Measurements from ENCODE around the gene TMEM154.

Gene TMEM154

DNA sequence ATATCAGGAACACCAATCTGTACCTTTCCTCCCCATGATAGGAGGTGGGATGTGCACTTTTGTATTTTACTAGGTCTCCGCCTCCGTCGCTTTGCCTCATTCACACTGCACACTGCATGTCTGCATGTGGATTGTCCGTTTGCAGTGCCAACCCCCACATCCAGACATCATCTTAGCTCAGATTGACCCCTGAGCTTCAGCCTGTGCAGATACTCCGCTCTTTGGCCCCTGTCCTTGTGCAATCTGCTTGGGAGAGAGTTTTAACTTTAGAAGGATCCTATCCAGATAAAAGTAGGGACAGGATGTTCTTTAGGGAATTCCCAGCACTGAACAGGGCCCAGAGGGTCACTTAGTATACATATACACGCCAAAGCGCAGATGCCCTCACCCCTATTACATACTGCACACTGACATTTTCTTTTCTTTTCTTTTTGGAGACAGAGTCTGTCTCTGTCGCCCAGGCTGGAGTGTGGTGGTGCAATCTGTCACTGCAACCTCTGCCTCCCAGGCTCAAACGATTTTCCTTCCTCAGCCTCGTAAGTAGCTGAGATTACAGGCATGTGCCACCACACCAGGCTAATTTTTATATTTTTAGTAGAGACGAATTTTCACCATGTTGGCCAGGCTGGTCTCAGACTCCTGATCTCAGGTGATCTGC is 100.6 kb downstream of the TMEM154 start:
- no peaks in the 10 kb centered on the region for H3K36me3 Mint-ChIP-seq (ENCODE audit: low read depth)
- H3K27ac Mint-ChIP-seq, result no peak overlapping the region
- H3K4me3 Mint-ChIP-seq, result no peak overlapping the region
- TF ChIP-seq, protein P1, sequence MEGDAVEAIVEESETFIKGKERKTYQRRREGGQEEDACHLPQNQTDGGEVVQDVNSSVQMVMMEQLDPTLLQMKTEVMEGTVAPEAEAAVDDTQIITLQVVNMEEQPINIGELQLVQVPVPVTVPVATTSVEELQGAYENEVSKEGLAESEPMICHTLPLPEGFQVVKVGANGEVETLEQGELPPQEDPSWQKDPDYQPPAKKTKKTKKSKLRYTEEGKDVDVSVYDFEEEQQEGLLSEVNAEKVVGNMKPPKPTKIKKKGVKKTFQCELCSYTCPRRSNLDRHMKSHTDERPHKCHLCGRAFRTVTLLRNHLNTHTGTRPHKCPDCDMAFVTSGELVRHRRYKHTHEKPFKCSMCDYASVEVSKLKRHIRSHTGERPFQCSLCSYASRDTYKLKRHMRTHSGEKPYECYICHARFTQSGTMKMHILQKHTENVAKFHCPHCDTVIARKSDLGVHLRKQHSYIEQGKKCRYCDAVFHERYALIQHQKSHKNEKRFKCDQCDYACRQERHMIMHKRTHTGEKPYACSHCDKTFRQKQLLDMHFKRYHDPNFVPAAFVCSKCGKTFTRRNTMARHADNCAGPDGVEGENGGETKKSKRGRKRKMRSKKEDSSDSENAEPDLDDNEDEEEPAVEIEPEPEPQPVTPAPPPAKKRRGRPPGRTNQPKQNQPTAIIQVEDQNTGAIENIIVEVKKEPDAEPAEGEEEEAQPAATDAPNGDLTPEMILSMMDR (IDR thresholded peaks at IDR 0.05; ENCODE audit: unreplicated experiment in 3 of 3), result no peak
- no peaks in the 10 kb centered on the region for H3K4me1 Mint-ChIP-seq
- peaks cover 17% of the 10 kb centered on the region for H3K27me3 Mint-ChIP-seq (ENCODE audit: low read depth)
- no peaks in the 10 kb centered on the region for H3K9me3 Mint-ChIP-seq

DNA sequence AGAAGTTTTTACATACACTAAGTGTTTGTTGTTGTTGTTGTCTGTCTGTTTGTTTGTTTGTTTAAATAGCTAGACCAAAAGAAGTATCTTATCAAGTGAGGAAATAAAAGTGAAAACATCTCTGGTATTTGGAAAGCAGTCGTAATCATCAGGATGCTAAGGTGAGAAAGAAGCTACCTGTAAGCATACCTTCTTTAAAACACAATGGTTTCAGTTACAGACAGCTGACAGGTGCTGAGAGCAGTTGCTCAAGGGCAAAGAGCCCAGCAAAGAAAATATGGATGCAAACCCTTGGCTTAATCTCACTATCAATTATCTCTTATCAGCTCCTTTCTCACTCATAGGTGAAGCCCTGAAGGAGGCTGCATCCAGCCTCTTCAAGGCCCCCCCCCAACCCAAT is 101.1 kb downstream of the TMEM154 start:
- no peaks in the 10 kb centered on the region for H3K36me3 Mint-ChIP-seq (ENCODE audit: low read depth)
- H3K4me3 Mint-ChIP-seq, result no peak overlapping the region
- H3K9me3 Mint-ChIP-seq, result no peaks in the 10 kb centered on the region
- H3K27ac Mint-ChIP-seq, result no peak overlapping the region
- H3K27me3 Mint-ChIP-seq (ENCODE audit: low read depth), result peaks cover 17% of the 10 kb centered on the region
- TF ChIP-seq, protein P1 (IDR thresholded peaks at IDR 0.05; ENCODE audit: unreplicated experiment in 3 of 3), result no peak
- no peaks in the 10 kb centered on the region for H3K4me1 Mint-ChIP-seq

DNA sequence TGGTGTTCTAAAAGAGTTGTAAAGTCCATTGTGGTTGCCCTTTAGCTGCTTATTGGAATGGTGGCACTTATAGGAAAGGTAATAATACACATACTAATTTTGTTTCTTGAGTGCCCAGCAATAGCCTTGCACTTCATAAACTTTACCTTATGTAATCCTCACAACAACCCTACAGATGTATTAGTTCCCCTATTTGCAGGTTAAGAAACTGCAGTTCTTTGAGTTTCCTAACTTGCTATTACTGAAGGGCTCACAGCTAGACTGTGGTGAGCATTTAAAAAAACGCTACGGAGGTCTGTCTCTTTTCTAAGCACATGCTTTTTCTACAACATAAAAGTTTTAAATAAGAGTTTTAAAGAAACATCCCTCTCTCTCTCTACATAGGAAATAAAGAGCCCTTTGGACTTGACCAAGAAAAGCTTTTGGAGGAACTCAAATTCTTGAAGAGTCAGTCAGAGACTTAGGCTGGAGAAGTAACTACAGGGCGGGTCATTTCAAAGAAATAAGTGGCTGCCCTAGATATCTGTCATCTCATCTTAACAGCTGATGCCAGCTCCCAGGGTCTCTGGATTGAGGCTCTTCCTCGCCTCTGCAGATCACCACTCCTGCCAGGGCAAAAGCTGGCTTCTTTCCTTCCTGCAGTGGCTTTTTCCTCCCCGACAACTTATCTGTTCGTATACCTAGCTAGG is 101.9 kb downstream of the TMEM154 start:
- Mint-ChIP-seq H3K4me1 (no peaks in the 10 kb centered on the region), H3K4me3 (no peak overlapping the region), H3K27me3 (ENCODE audit: low read depth) (peaks cover 17% of the 10 kb centered on the region), H3K27ac (no peak overlapping the region), H3K9me3 (no peaks in the 10 kb centered on the region), H3K36me3 (ENCODE audit: low read depth) (no peaks in the 10 kb centered on the region)
- TF ChIP-seq, protein P1 (IDR thresholded peaks at IDR 0.05; ENCODE audit: unreplicated experiment in 3 of 3), result no peak

DNA sequence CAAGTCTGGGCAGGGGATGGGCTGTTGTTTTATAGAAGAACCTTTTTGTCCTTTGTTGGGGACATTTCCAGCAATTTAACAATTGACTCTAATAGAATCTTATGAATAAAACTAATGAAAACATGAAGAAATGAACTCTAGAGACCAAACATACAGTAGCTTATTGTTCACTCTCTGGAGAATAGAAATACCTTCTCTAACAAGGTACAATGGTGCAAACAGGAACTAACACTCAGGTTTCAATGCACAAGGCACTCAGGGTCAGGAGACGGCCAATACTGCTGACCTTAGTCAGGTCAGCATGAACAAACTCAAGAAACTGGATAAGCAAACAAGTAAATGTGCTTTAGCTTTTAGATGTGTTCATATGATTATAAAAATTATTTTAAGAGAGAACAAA is 104.3 kb downstream of the TMEM154 start:
- no peak overlapping the region for H3K27ac Mint-ChIP-seq
- H3K4me1 Mint-ChIP-seq, result no peaks in the 10 kb centered on the region
- H3K36me3 Mint-ChIP-seq (ENCODE audit: low read depth), result no peaks in the 10 kb centered on the region
- no peak overlapping the region for H3K4me3 Mint-ChIP-seq
- peaks cover 10% of the 10 kb centered on the region for H3K27me3 Mint-ChIP-seq (ENCODE audit: low read depth)
- TF ChIP-seq, protein P1 (IDR thresholded peaks at IDR 0.05; ENCODE audit: unreplicated experiment in 3 of 3), result no peak
- no peaks in the 10 kb centered on the region for H3K9me3 Mint-ChIP-seq

DNA sequence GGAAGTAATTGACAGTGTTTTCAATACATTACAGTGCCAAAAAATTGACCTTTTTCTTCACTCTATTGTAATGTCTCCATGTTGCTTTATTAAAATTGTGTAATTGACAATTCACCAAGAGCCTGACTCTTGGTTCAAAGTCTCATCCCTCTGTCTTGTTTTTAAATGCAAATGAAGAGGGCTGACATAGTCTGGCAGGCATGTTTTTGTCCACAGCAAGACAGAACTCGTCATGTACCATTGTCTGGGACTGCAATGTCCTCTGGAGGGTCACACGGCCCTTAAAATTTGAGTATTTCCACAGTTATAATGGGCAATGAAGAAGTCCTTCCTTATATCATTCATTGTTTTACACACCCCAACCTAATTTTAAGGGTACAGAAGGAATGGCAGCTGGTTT is 105.9 kb downstream of the TMEM154 start:
- Mint-ChIP-seq H3K4me3 (no peak overlapping the region), H3K36me3 (ENCODE audit: low read depth) (no peaks in the 10 kb centered on the region), H3K27me3 (ENCODE audit: low read depth) (no peaks in the 10 kb centered on the region), H3K27ac (no peak overlapping the region), H3K4me1 (no peaks in the 10 kb centered on the region), H3K9me3 (no peaks in the 10 kb centered on the region)
- TF ChIP-seq, protein P1 (IDR thresholded peaks at IDR 0.05; ENCODE audit: unreplicated experiment in 3 of 3), result no peak
